A549 (cell line): ENCODE results near the gene RAB3GAP2. TPM values are rescaled to one million over a fixed set of nuclear protein-coding genes. Genes with fewer than 3 reads are reported as not detected.

Source experiments
- ATAC-seq, 2 experiments: fragments of 200-7000 bp in 1 of 2; fragments of >200 bp in 1 of 2; cut with Nextera tagmentation in 1 of 2; cut with Tn5 transposase in 1 of 2; 3 replicates each; pipeline versions ENCODE4 v1.8.0 to v1.9.1; 2018 to 2020; ENCODE audit warnings: mild to moderate bottlenecking in 1 of 2, moderate library complexity in 1 of 2
- CTCF ChIA-PET: fragments of 300-600 bp; sonication (Branson Sonifier 250); formaldehyde crosslinking; extraction: SDS; loops from one replicate; lab custom pipeline; 2021; ENCODE audit warnings: antibody characterized with exemption, inconsistent platforms; lab: Yijun Ruan, JAX
- POLR2A ChIA-PET: fragments of 350-600 bp; formaldehyde crosslinking; extraction: SDS; loops from one replicate; lab custom pipeline; 2021; ENCODE audit warnings: antibody characterized with exemption, inconsistent platforms; lab: Yijun Ruan, JAX
- DNase-seq, 2 experiments: peaks; one replicate each; pipeline versions ENCODE4 v3.0.0 to v3.0.0-alpha.2; 2011 to 2016; ENCODE audit warnings: low read depth in 1 of 2, low spot score in 1 of 2
- FAIRE-seq: peaks from 2 replicates; lab custom pipeline; 2011; peaks lifted over from hg19 to GRCh38; lab: Jason Lieb, UNC
- H3K27ac ChIP-seq, 2 experiments: fragments of >200 bp; sonication (Bioruptor Twin); formaldehyde crosslinking; 3 replicates each; pipeline ENCODE4 v1.5.1; 2016 to 2017
- H3K4me1 ChIP-seq: fragments of >200 bp; sonication (Bioruptor Twin); formaldehyde crosslinking; 3 replicates; pipeline ENCODE4 v1.6.1; 2016
- H3K4me2 ChIP-seq: fragments of >200 bp; sonication (Bioruptor Twin); formaldehyde crosslinking; 3 replicates; pipeline ENCODE4 v1.6.1; 2016
- H3K4me3 ChIP-seq: fragments of >200 bp; sonication (Bioruptor Twin); formaldehyde crosslinking; 3 replicates; pipeline ENCODE4 v1.5.1; 2016
- H3K9me3 ChIP-seq: fragments of >200 bp; sonication (Bioruptor Twin); formaldehyde crosslinking; 3 replicates; pipeline ENCODE4 v1.6.1; 2016
- BHLHE40 ChIP-seq: IDR thresholded peaks from 2 replicates; pipeline ENCODE4 v1.6.1; 2012; ENCODE audit warnings: low read depth, low read length, inconsistent platforms
- CHD4 ChIP-seq: fragments of 200-600 bp; sonication (generic); IDR thresholded peaks from 2 replicates; pipeline ENCODE4 v1.6.1; 2016; ENCODE audit warnings: antibody characterized with exemption, mild to moderate bottlenecking, borderline replicate concordance
- EHMT2 ChIP-seq: fragments of 200-600 bp; sonication (generic); IDR thresholded peaks from 2 replicates; pipeline ENCODE4 v1.6.1; 2016; ENCODE audit warnings: antibody characterized with exemption, low read depth, mild to moderate bottlenecking, moderate library complexity
- EP300 ChIP-seq, 2 experiments: fragments of >200 bp; sonication (Bioruptor Twin); formaldehyde crosslinking; IDR thresholded peaks; 2 replicates in 1 of 2; 3 replicates in 1 of 2; pipeline ENCODE4 v1.6.1; 2016 to 2017
- ESRRA ChIP-seq: fragments of 150-350 bp; IDR thresholded peaks from 2 replicates; pipeline ENCODE4 v1.6.1; 2014; ENCODE audit warnings: mild to moderate bottlenecking, low read length, borderline replicate concordance
- FOXS1 ChIP-seq: fragments of 250-450 bp; sonication (Bioruptor Pico); IDR thresholded peaks from 2 replicates; pipeline ENCODE4 v1.5.0; 2020; ENCODE audit warnings: mild to moderate bottlenecking, moderate library complexity
- GATA3 ChIP-seq: IDR thresholded peaks from 2 replicates; pipeline ENCODE4 v1.6.1; 2012; ENCODE audit warnings: borderline replicate concordance
- HEYL ChIP-seq: fragments of 250-450 bp; sonication (Bioruptor Pico); IDR thresholded peaks from 2 replicates; pipeline ENCODE4 v1.8.0; 2021; ENCODE audit warnings: mild to moderate bottlenecking, moderate library complexity
- HOXB13 ChIP-seq: fragments of 250-450 bp; sonication (Bioruptor Pico); IDR thresholded peaks from 2 replicates; pipeline ENCODE4 v1.5.0; 2020; ENCODE audit warnings: low read depth, mild to moderate bottlenecking, moderate library complexity
- JUNB ChIP-seq: fragments of >200 bp; sonication (Bioruptor Twin); formaldehyde crosslinking; IDR thresholded peaks from 2 replicates; pipeline ENCODE4 v1.6.1; 2016
- KDM5A ChIP-seq: fragments of 200-600 bp; sonication (generic); IDR thresholded peaks from 2 replicates; pipeline ENCODE4 v1.6.1; 2016; ENCODE audit warnings: antibody characterized with exemption, mild to moderate bottlenecking
- MAZ ChIP-seq: fragments of 150-350 bp; IDR thresholded peaks from 2 replicates; pipeline ENCODE4 v1.6.1; 2014; ENCODE audit warnings: antibody characterized with exemption, low read depth, low read length, borderline replicate concordance
- NR3C1 ChIP-seq: fragments of >200 bp; sonication (Bioruptor Twin); formaldehyde crosslinking; IDR thresholded peaks from 3 replicates; pipeline ENCODE4 v1.6.1; 2017
- POLR2A ChIP-seq: IDR thresholded peaks from 2 replicates; pipeline ENCODE4 v1.6.1; 2012; ENCODE audit warnings: mild to moderate bottlenecking, low read length
- RFX5 ChIP-seq: fragments of 450-650 bp; IDR thresholded peaks from 2 replicates; pipeline ENCODE4 v1.7.1; 2014; ENCODE audit warnings: antibody characterized with exemption, mild to moderate bottlenecking, moderate library complexity
- RNF2 ChIP-seq: fragments of 200-600 bp; sonication (generic); IDR thresholded peaks from 2 replicates; pipeline ENCODE4 v1.6.1; 2016; ENCODE audit warnings: low read depth, mild to moderate bottlenecking, antibody characterized with exemption, moderate library complexity, borderline replicate concordance
- ZNF302 ChIP-seq: fragments of 250-450 bp; sonication (Bioruptor Pico); IDR thresholded peaks from 2 replicates; pipeline ENCODE4 v1.9.0; 2021; ENCODE audit warnings: inconsistent platforms, mild to moderate bottlenecking, moderate library complexity
- ZSCAN20 ChIP-seq: fragments of 250-450 bp; sonication (Bioruptor Pico); IDR thresholded peaks from 2 replicates; pipeline ENCODE4 v1.8.0; 2022; ENCODE audit warnings: mild to moderate bottlenecking, moderate library complexity
- polyA plus RNA-seq, 4 experiments: library from polyadenylated mRNA; depleted of rRNA in 3 of 4; stranded (reverse); fragments of >200 nt; fragmentation: RNase III in 1 of 4; extraction: RNeasy Plus Mini Kit Qiagen cat#74134 plus additional on column Dnase treatment in 1 of 4; gene quantifications; 2 replicates in 3 of 4; 3 replicates in 1 of 4; pipeline ENCODE4 v1.2.3, GENCODE V29; 2011 to 2017
- small RNA-seq, 6 experiments: library from RNA; depleted of rRNA; stranded (forward); fragments of <200 nt; gene quantifications; one replicate each; pipeline ENCODE3, GENCODE V24; 2012
- TF ChIP-seq, protein P1 (sequence below): fragments of 150-350 bp; IDR thresholded peaks from 2 replicates; pipeline ENCODE4 v1.6.1; 2014; ENCODE audit warnings: low read depth, mild to moderate bottlenecking, low read length

Gene RAB3GAP2
- polyA plus RNA-seq, 2 of the 4 experiments (the other 2 are of a cell fraction), result 14.1 to 42.8 TPM

DNA sequence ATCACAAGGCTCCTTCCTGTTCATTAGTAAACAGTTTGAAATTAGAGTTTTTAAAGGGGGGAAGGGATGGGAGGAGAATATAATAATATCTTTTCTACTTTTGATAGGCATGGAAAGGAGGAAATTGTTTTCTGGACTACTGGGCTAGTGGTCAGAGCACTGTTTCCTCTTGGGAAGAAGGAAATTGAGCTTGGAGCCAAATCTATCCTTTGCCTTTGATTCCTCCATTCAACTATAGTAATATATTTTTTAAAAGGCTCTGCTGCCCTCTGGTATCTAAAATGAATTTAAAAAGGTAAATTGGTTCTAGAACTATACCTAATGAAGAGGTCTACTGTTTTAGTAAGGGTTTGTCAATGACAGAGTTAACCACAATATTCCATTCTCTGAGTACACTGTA lies 172.4 kb downstream of the RAB3GAP2 start:
- Histone ChIP-seq H3K4me2 (no peak overlapping the region), H3K27ac (no peak overlapping the region), H3K9me3 (no peaks in the 10 kb centered on the region), H3K4me1 (peaks cover 10% of the 10 kb centered on the region), H3K4me3 (no peak overlapping the region)
- ATAC-seq, result no peak
- CTCF ChIA-PET, result interaction anchor here (1.1 kb wide), 2 partner anchors 25 to 54 kb away, joined by 3 read pairs; partner anchors contain the start of gene EPRS1
- POLR2A ChIA-PET, result no interaction called here
- FAIRE-seq, result no peak
- TF ChIP-seq POLR2A (no peak), BHLHE40 (no peak), FOXS1 (CRISPR knock-in tag) (no peak), ZSCAN20 (no peak), RFX5 (no peak), GATA3 (no peak), CHD4 (no peak), NR3C1 (no peak), HEYL (CRISPR knock-in tag) (no peak), EHMT2 (no peak), KDM5A (no peak), ESRRA (no peak), EP300 (IDR thresholded peaks at IDR 0.05) (no peak), HOXB13 (CRISPR knock-in tag) (no peak), ZNF302 (no peak), JUNB (no peak), RNF2 (no peak), MAZ (no peak)
- TF ChIP-seq, protein P1, sequence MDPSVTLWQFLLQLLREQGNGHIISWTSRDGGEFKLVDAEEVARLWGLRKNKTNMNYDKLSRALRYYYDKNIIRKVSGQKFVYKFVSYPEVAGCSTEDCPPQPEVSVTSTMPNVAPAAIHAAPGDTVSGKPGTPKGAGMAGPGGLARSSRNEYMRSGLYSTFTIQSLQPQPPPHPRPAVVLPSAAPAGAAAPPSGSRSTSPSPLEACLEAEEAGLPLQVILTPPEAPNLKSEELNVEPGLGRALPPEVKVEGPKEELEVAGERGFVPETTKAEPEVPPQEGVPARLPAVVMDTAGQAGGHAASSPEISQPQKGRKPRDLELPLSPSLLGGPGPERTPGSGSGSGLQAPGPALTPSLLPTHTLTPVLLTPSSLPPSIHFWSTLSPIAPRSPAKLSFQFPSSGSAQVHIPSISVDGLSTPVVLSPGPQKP, result no peak
- DNase-seq, result no peak

Small RNA genes lying within 50 kb of the gene (small RNA-seq; reads per million reads assigned to genes)
- 1.6 to 2,470 (median 75.5) reads per million in 6 experiments for gene MIR194-1
- gene MIR215, result 0 to 16.9 (median 0.72) reads per million in 6 experiments
- 0 reads per million in 6 experiments for gene MIR664A
- 0.41 to 61.0 (median 15.3) reads per million in 6 experiments for gene SNORA36B

Other genes starting within 250 kb of the RAB3GAP2 start
- gene EPRS1, start 225.9 kb downstream of the RAB3GAP2 start, polyA plus RNA-seq (2011; rRNA removed), result 113 and 167 TPM in 2 replicates
- 69.4 to 82.9 TPM (median 72.7 TPM) in 3 replicates for gene EPRS1, start 225.9 kb downstream of the RAB3GAP2 start, polyA plus RNA-seq (2017; fragmentation: RNase III; extraction: RNeasy Plus Mini Kit Qiagen cat#74134 plus additional on column Dnase treatment)
- gene BPNT1, start 182.7 kb downstream of the RAB3GAP2 start, polyA plus RNA-seq (2011; rRNA removed), result 43.5 and 45.2 TPM in 2 replicates
- gene BPNT1, start 182.7 kb downstream of the RAB3GAP2 start, polyA plus RNA-seq (2017; fragmentation: RNase III; extraction: RNeasy Plus Mini Kit Qiagen cat#74134 plus additional on column Dnase treatment), result 25.8 to 28.5 TPM (median 27.0 TPM) in 3 replicates
- gene IARS2, start 178.3 kb downstream of the RAB3GAP2 start, polyA plus RNA-seq (2011; rRNA removed), result 66.7 and 97.0 TPM in 2 replicates
- gene IARS2, start 178.3 kb downstream of the RAB3GAP2 start, polyA plus RNA-seq (2017; fragmentation: RNase III; extraction: RNeasy Plus Mini Kit Qiagen cat#74134 plus additional on column Dnase treatment), result 115 to 116 TPM (median 115 TPM) in 3 replicates